Common myeloid progenitor, CD34-positive (primary cell): ENCODE measurements around the gene SCOC.

ENCODE experiments used
- CTCF ChIA-PET: fragments of 350-600 bp; sonication (Branson Sonifier 250); formaldehyde crosslinking; loops from one replicate; lab custom pipeline; 2021; ENCODE audit warnings: antibody characterized with exemption; lab: Charles Lee
- POLR2A ChIA-PET: fragments of 350-600 bp; sonication (Branson Sonifier 250); formaldehyde crosslinking; loops from one replicate; lab custom pipeline; 2021; ENCODE audit warnings: antibody characterized with exemption; lab: Charles Lee
- DNase-seq, 3 donors: peaks; one replicate each; pipeline versions ENCODE4 v3.0.0 to v3.0.0-alpha.2; 2013
- H3K27ac ChIP-seq, 2 experiments: 1 replicate in 1 of 2; 2 replicates in 1 of 2; pipeline ENCODE4 v1.7.0; 2013; ENCODE audit warnings: inconsistent platforms in 2 of 2, low read length in 2 of 2, mild to moderate bottlenecking in 2 of 2, low read depth in 1 of 2, moderate library complexity in 1 of 2; ENCODE audit not compliant: severe bottlenecking in 2 of 2, insufficient read depth in 1 of 2, poor library complexity in 1 of 2
- H3K27me3 ChIP-seq, 5 experiments: replicated peaks in 2 of 5; 1 replicate in 3 of 5; 2 replicates in 2 of 5; pipeline versions ENCODE4 v1.6.1 to v1.7.0; 2013; ENCODE audit warnings: low read length in 4 of 5, mild to moderate bottlenecking in 2 of 5, moderate library complexity in 2 of 5, inconsistent platforms in 1 of 5; ENCODE audit not compliant: insufficient read depth in 5 of 5, control insufficient read depth in 4 of 5
- H3K36me3 ChIP-seq, 4 experiments: 1 replicate in 2 of 4; 2 replicates in 2 of 4; pipeline versions ENCODE4 v1.6.1 to v1.7.0; 2013; ENCODE audit warnings: low read length in 3 of 4, control low read depth in 1 of 4, mild to moderate bottlenecking in 1 of 4; ENCODE audit not compliant: control insufficient read depth in 4 of 4, insufficient read depth in 4 of 4
- H3K4me1 ChIP-seq, 4 experiments: 1 replicate in 3 of 4; 2 replicates in 1 of 4; pipeline versions ENCODE4 v1.6.1 to v1.7.1; 2013; ENCODE audit warnings: low read length in 3 of 4, mild to moderate bottlenecking in 3 of 4, control low read depth in 1 of 4, inconsistent platforms in 1 of 4, moderate library complexity in 1 of 4; ENCODE audit not compliant: control insufficient read depth in 4 of 4, insufficient read depth in 4 of 4; ENCODE audit errors: control extremely low read depth in 1 of 4
- H3K4me3 ChIP-seq, 7 experiments: 1 replicate in 4 of 7; 2 replicates in 3 of 7; pipeline versions ENCODE4 v1.5.1 to v1.7.0; 2013; ENCODE audit warnings: mild to moderate bottlenecking in 7 of 7, low read length in 6 of 7, moderate library complexity in 6 of 7, inconsistent platforms in 2 of 7, low read depth in 2 of 7, control low read depth in 1 of 7; ENCODE audit not compliant: insufficient read depth in 4 of 7, control insufficient read depth in 1 of 7; ENCODE audit errors: extremely low read depth in 1 of 7
- H3K9me3 ChIP-seq, 5 experiments: 1 replicate in 4 of 5; 2 replicates in 1 of 5; pipeline versions ENCODE4 v1.6.1 to v1.7.1; 2013; ENCODE audit warnings: low read length in 4 of 5, mild to moderate bottlenecking in 2 of 5, inconsistent platforms in 1 of 5, low read depth in 1 of 5, moderate library complexity in 1 of 5; ENCODE audit not compliant: control insufficient read depth in 4 of 5, insufficient read depth in 2 of 5; ENCODE audit errors: control extremely low read depth in 1 of 5
- WGBS: methylation state at CpG from one replicate; pipeline ENCODE4 v1.1.5; 2013; ENCODE audit not compliant: insufficient coverage; 5-methylcytosine and 5-hydroxymethylcytosine counted together

Gene SCOC

DNA sequence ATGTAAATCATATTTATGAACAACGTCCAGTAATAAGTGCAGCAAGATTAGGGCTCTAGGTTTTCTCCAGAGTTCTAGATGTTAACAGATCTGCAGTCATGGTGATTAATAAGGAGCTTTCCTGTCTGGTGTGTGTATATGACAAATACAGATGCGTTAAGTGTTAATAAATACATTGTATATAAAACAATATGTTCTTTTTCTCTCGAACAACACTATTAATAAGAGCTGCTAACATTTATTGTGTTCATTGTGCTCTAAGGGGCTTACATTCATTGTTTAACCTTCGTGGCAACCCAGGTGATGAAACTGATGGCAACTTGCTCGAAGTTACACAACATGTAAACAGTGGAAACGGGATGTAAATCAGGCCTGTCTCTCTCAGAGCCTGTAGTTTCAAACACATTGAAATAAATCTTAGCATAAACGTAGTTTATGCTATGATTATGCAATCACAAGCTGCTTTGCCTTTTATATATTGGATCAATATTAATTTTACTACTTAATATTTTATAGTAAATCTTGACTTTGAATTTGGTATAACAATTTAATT lies 54.5 kb downstream of the SCOC start:
- Histone ChIP-seq H3K27ac (no peak overlapping the region), H3K27me3 (no peaks in the 10 kb centered on the region), H3K4me3 (peak overlapping the region; percentile 75 to 94 (median 84)), H3K4me1 (peaks cover 6 to 19% (median 12%) of the 10 kb centered on the region in 4 experiments), H3K36me3 (no peaks in the 10 kb centered on the region), H3K9me3 (no peaks in the 10 kb centered on the region)
- CTCF ChIA-PET = interaction anchor here (1.1 to 3.0 kb wide), 12 partner anchors 10 to 425 kb away, joined by 3 to 11 read pairs (median 6); partner anchors contain the start of gene MGAT4D
- DNase-seq = peak; percentile 4 to 71 (median 68)
- POLR2A ChIA-PET = no interaction called here
- WGBS = 60% methylated on average over 1 of the region's 7 CpGs
